Epithelial cell of esophagus (primary cell): ENCODE data around the gene PCED1B.
"Not testable (repeated sequence)": the region's sequence is repeated elsewhere in the genome, so short reads cannot be mapped to it uniquely, and the experiment has no call there.

Source experiments
- DNase-seq: peaks from one replicate; pipeline ENCODE4 v3.0.0; 2010; ENCODE audit warnings: low read depth
- H3K4me3 ChIP-seq: 2 replicates; pipeline ENCODE4 v1.5.1; 2011; ENCODE audit warnings: mild to moderate bottlenecking, low read length, control low read depth
- TF ChIP-seq, protein P1 (sequence below): IDR thresholded peaks from 2 replicates; pipeline ENCODE4 v1.5.1; 2011; ENCODE audit warnings: low read depth, mild to moderate bottlenecking, low read length, control low read depth, inconsistent platforms; ENCODE audit not compliant: insufficient read depth; ENCODE audit errors: missing control alignments

Gene PCED1B

DNA sequence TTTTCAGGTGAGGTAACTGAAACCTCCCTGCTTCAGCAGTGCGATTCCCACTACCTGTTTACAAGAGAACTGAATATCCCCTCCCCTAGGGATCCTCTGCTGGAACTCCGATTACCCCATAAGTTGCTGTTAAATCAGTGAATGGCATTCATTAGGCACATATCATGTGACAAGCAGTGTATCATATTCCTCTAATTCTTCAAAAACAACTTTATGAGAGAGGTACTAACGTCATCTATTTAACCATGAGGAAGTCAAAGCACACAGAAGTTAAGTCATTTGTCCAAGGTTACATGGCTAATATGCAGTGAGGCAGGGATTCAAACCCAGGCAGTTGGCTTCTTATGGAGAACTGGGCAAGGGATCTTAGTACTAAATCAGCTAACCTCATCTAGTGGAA, 43.9 kb upstream of the PCED1B start:
- no peak for DNase-seq
- no peak overlapping the region for H3K4me3 ChIP-seq
- TF ChIP-seq, protein P1, sequence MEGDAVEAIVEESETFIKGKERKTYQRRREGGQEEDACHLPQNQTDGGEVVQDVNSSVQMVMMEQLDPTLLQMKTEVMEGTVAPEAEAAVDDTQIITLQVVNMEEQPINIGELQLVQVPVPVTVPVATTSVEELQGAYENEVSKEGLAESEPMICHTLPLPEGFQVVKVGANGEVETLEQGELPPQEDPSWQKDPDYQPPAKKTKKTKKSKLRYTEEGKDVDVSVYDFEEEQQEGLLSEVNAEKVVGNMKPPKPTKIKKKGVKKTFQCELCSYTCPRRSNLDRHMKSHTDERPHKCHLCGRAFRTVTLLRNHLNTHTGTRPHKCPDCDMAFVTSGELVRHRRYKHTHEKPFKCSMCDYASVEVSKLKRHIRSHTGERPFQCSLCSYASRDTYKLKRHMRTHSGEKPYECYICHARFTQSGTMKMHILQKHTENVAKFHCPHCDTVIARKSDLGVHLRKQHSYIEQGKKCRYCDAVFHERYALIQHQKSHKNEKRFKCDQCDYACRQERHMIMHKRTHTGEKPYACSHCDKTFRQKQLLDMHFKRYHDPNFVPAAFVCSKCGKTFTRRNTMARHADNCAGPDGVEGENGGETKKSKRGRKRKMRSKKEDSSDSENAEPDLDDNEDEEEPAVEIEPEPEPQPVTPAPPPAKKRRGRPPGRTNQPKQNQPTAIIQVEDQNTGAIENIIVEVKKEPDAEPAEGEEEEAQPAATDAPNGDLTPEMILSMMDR: no peak

DNA sequence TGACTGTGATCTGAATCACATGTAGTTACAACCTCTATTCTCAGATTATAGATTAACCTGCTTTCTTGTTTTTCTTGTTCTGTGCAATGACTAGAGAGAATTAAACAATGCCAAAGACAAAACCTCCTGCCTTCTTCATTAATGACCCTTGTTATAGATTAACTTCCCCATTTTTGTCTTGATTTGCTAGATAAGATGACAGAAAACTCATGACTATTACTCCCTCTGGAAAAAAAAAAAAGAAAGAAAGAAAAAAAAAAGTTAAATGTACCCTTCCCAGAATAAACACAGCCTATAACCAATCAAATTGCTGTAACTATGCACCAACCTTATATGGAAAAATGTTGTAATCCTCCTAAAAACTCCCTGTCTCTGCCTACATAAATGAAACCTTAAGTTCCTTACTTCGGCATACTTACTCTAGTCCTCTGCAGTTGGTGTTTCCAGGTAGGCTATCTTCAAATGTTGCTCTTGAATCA, 41.1 kb upstream of the PCED1B start:
- TF ChIP-seq, protein P1: no peak
- peak; percentile 30 for DNase-seq
- H3K4me3 ChIP-seq: no peak overlapping the region

DNA sequence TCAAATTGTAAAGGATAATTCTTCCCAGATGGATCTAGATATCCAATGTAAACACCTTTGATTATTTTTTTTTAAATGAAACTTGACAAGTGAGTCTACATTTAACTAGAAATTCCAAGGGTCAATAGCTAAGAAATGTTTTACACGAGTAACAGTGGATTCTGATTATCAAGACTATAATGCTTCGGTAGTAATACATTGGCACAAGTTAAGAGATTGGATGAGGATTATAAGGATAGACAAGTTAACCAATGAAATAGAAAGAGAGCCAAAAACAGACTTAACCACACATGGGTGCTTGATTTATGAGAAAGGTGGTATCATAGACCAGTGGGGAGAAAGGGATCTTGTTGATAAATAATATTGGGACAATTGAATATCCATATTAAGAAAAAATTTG, 40.3 kb upstream of the PCED1B start:
- TF ChIP-seq, protein P1: no peak
- H3K4me3 ChIP-seq: no peak overlapping the region
- DNase-seq: no peak

DNA sequence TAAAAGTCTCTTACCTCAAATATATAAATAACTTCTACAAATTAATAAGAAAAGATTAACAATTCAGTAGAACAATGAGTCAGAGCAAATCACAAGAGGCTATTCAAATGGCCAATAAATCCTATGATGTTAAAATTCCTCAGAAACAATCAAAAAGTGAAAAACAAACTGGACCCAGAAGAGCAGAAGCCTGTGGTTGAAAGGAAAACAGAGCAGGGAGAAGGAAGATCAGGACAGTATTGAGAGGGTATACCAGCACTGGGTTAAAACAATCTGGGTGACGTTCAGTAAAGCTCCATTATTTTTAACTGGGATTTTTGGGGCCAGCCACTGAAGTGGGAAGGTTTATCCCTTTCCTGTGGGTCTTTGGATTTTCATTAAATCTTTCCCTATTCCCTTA, 39.7 kb upstream of the PCED1B start:
- no peak overlapping the region for H3K4me3 ChIP-seq
- DNase-seq: no peak
- TF ChIP-seq, protein P1: no peak

DNA sequence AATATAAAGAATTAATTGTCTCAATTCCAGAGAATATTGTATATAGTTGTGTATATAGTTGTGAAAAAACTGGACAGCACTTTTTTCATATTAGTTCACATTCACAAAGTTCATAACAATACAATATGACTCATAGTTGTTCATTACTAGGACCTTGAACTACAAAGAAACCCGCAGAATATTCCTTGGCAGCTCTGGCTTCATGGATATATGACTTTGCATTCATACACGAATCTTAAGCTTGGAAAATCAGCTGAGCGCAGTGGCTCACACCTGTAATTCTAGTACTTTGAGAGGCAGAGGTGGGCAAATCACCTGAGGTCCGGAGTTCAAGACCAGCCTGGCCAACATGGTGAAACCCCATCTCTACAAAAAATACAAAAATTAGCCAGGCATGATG, 38.1 kb upstream of the PCED1B start:
- TF ChIP-seq, protein P1: no peak
- no peak overlapping the region for H3K4me3 ChIP-seq
- no peak for DNase-seq

DNA sequence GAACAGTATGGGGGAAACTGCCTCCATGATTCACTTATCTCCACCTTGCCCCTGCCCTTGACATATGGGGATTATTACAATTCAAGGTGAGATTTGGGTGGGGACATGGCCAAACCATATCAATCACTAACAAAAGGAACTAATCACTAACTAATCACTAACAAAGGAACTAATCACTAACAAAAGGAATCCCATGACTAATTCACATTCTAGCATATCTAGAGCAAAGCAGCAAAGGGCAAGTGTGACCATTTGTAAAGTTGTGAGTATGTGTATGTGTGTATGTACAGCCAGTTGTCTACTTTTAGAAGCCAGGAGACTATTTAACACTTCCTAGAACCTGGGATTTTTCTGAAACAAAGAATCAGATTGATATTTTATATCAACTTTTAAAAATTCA, 30.9 kb upstream of the PCED1B start:
- no peak overlapping the region for H3K4me3 ChIP-seq
- DNase-seq: no peak
- TF ChIP-seq, protein P1: no peak

DNA sequence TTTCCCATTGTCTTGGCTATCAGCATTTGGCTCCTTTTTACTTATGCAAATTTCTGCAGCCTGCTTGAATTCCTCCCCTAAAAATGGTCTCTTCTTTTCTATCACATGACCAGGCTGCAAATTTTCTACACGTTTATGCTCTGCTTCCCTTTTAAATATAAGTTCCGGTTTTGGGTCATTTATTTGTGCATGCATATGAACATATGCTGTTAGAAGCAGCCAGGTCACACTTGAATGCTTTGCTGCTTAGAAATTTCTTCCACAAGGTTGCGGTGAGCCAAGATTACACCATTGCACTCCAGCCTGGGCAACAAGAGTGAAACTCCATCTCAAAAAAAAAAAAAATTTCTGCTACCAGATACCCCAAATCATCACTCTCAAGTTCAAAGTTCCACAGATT, 28.1 kb upstream of the PCED1B start:
- not testable (repeated sequence) for DNase-seq, H3K4me3 ChIP-seq

DNA sequence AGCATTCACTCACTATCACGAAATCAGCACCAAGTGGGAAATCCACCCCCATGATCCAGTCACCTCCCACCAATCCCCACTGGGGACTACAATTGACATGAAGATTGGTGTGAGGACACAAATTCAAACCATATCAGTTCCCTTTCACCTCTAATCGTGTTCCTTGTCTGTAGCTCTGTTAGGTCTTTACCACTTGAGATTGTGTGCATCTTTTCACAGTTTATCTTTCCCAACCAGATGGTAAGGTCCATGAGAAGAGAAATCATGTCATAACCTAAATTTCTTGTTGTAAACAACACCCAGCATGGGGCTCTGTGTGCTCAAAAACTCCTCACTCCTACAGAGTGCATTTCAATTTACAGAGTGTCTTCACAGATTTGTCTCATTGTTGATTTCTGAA, 27.1 kb upstream of the PCED1B start:
- no peak for DNase-seq
- H3K4me3 ChIP-seq: no peak overlapping the region
- TF ChIP-seq, protein P1: no peak
